IMR-90 (cell line): ENCODE data around the gene ENDOD1.

Experiments used
- BHLHE40 ChIP-seq: fragments of 150-350 bp; IDR thresholded peaks from 2 replicates; pipeline ENCODE4 v1.6.1; 2016; ENCODE audit warnings: mild to moderate bottlenecking, low read depth, low read length
- CEBPB ChIP-seq: IDR thresholded peaks from 2 replicates; pipeline ENCODE4 v1.6.1; 2012; ENCODE audit warnings: low read depth, low read length, improper control_type of control experiment
- CHD1 ChIP-seq: IDR thresholded peaks from 2 replicates; pipeline ENCODE4 v1.6.1; 2012; ENCODE audit warnings: low read depth, low read length, improper control_type of control experiment
- MAFK ChIP-seq: IDR thresholded peaks from 2 replicates; pipeline ENCODE4 v1.6.1; 2012; ENCODE audit warnings: low read depth, low read length, improper control_type of control experiment
- MAZ ChIP-seq: IDR thresholded peaks from 2 replicates; pipeline ENCODE4 v1.6.1; 2012; ENCODE audit warnings: low read depth, mild to moderate bottlenecking, low read length, improper control_type of control experiment, moderate library complexity, borderline replicate concordance
- MXI1 ChIP-seq: IDR thresholded peaks from 2 replicates; pipeline ENCODE4 v1.6.1; 2012; ENCODE audit warnings: low read depth, mild to moderate bottlenecking, low read length, moderate library complexity, borderline replicate concordance
- POLR2A ChIP-seq: IDR thresholded peaks from 2 replicates; pipeline ENCODE4 v1.6.1; 2012; ENCODE audit warnings: mild to moderate bottlenecking, low read depth, low read length
- RAD21 ChIP-seq: IDR thresholded peaks from 2 replicates; pipeline ENCODE4 v1.6.1; 2012; ENCODE audit warnings: low read length, improper control_type of control experiment
- RCOR1 ChIP-seq: IDR thresholded peaks from 2 replicates; pipeline ENCODE4 v1.6.1; 2012; ENCODE audit warnings: mild to moderate bottlenecking, low read length, improper control_type of control experiment; ENCODE audit not compliant: insufficient replicate concordance
- RFX5 ChIP-seq: IDR thresholded peaks from 2 replicates; pipeline ENCODE4 v1.8.0; 2012; ENCODE audit warnings: low read depth, mild to moderate bottlenecking, low read length, moderate library complexity
- SMC3 ChIP-seq: fragments of 150-350 bp; IDR thresholded peaks from 2 replicates; pipeline ENCODE4 v1.6.1; 2016; ENCODE audit warnings: low read depth, mild to moderate bottlenecking, antibody characterized with exemption, low read length, moderate library complexity
- TF ChIP-seq, protein P1 (sequence below): conservative IDR thresholded peaks from 2 replicates; pipeline ENCODE4 v1.5.1; 2012; ENCODE audit warnings: mild to moderate bottlenecking, low read depth, low read length, improper control_type of control experiment
- TF ChIP-seq, protein P2 (sequence below): fragments of 150-350 bp; IDR thresholded peaks from 2 replicates; pipeline ENCODE4 v1.6.1; 2016; ENCODE audit warnings: low read depth, mild to moderate bottlenecking, low read length, moderate library complexity, borderline replicate concordance
- TF ChIP-seq, protein P3 (sequence below): fragments of 150-350 bp; IDR thresholded peaks from 2 replicates; pipeline ENCODE4 v1.6.1; 2017; ENCODE audit warnings: mild to moderate bottlenecking, antibody characterized with exemption, low read length, low read depth

DNA sequence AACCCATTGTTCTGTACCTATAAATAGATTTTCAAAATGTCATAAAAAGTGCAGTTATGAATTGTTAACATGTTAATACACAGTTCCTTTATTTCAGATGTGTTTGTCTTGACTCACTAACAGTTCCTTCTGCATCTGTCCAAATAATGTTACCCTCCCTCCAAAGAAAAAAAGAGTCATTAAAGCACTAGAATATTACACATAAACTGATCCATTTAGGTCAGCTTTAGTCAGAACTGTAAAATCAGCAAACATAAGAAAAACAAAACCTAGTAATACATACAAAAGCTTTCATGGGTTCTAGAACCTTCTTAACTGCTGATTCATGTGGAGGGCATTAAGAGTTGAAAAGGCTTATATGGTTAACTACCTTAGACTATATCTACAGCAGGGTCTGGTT is 76.0 kb downstream of the ENDOD1 start:
- TF ChIP-seq, protein P1, sequence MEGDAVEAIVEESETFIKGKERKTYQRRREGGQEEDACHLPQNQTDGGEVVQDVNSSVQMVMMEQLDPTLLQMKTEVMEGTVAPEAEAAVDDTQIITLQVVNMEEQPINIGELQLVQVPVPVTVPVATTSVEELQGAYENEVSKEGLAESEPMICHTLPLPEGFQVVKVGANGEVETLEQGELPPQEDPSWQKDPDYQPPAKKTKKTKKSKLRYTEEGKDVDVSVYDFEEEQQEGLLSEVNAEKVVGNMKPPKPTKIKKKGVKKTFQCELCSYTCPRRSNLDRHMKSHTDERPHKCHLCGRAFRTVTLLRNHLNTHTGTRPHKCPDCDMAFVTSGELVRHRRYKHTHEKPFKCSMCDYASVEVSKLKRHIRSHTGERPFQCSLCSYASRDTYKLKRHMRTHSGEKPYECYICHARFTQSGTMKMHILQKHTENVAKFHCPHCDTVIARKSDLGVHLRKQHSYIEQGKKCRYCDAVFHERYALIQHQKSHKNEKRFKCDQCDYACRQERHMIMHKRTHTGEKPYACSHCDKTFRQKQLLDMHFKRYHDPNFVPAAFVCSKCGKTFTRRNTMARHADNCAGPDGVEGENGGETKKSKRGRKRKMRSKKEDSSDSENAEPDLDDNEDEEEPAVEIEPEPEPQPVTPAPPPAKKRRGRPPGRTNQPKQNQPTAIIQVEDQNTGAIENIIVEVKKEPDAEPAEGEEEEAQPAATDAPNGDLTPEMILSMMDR: no peak
- TF ChIP-seq RCOR1 (no peak), MAFK (no peak), RFX5 (no peak), MAZ (no peak), BHLHE40 (no peak), POLR2A (no peak), RAD21 (no peak), CEBPB (no peak), CHD1 (no peak), MXI1 (no peak), SMC3 (no peak)
- TF ChIP-seq, protein P2, sequence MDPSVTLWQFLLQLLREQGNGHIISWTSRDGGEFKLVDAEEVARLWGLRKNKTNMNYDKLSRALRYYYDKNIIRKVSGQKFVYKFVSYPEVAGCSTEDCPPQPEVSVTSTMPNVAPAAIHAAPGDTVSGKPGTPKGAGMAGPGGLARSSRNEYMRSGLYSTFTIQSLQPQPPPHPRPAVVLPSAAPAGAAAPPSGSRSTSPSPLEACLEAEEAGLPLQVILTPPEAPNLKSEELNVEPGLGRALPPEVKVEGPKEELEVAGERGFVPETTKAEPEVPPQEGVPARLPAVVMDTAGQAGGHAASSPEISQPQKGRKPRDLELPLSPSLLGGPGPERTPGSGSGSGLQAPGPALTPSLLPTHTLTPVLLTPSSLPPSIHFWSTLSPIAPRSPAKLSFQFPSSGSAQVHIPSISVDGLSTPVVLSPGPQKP: no peak
- TF ChIP-seq, protein P3, sequence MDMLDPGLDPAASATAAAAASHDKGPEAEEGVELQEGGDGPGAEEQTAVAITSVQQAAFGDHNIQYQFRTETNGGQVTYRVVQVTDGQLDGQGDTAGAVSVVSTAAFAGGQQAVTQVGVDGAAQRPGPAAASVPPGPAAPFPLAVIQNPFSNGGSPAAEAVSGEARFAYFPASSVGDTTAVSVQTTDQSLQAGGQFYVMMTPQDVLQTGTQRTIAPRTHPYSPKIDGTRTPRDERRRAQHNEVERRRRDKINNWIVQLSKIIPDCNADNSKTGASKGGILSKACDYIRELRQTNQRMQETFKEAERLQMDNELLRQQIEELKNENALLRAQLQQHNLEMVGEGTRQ: no peak
